ENCODE data around the gene HHAT.

DNA sequence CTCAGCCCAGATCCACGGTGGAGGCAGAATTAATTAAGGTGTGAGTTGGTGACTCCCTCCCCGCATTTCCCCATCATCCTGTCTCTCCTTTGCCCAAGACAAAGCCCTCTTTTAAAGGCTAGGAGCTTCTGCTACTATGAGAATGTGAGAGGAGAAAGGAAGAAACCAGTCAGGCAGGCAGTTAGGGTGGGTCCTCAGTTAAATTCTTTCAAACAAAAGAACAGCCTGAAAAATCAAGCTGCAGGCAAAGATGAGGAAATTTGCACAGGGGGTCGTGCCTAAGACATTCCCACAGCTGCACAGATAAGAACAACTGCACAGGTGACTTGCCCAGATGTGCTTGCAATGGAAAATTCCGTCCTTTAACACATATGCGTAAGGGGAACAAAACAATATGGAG, 48.5 kb upstream of the HHAT start:
- TF ChIP-seq EZH2 (optimal IDR thresholded peaks at IDR 0.05; ENCODE audit: low read depth, low read length) = no peak
- TF ChIP-seq EZH2phosphoT487 (IDR thresholded peaks at IDR 0.05; ENCODE audit: low read length) = no peak

Data from MM.1S (cell line).